ENCODE results near the gene YIPF6.
"Not testable (repeated sequence)": the region's sequence is repeated elsewhere in the genome, so short reads cannot be mapped to it uniquely, and the experiment has no call there.

The YIPF6 gene

DNA sequence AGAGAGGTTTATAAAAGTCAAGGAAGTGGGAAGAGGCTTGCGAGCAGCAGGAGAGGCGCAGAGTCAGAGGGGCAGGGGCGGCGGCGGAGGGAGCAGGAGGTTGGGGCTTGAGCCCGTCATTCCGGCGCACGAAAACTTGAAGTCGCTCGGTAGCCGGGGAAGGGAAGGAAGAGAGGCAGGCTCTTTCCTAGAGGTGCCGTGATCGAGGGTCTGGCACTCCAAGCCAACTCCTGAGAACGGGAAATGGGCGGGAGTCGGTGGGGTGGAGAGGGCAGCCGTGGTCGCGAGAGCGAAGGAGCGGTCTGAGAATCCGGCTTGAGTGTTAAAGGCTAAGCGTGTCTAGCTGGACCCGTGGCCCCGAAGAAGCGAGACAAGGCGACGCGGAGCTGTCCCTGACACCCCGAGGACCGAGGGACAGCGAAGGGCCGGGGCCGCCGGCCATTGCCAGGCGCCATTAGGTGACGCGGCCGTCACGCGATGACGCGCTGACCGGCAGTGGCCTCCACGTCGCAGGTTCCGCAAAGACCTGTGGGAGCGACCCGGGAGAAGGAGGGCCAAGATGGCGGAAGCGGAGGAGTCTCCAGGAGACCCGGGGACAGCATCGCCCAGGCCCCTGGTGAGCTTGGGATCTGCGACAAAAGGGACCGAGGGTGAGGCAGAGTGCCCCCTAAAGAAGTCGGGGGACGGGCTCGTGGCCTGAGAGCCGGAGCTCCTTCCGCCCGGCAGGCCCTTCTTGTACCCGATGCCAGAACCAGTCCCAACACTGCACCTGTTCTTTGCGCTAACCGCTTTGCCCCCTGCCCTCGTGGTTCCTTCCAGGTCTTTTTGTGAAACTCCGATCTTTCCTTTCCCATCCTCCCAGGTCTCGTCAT, at the start of gene YIPF6:
TSS of gene YIPF6 (plus strand) at position 544 of the 872 bp plus-strand sequence. CDS start at position 560, 16 bp downstream.
- DNase-seq (ENCODE audit: low spot score), result peak; percentile 86

DNA sequence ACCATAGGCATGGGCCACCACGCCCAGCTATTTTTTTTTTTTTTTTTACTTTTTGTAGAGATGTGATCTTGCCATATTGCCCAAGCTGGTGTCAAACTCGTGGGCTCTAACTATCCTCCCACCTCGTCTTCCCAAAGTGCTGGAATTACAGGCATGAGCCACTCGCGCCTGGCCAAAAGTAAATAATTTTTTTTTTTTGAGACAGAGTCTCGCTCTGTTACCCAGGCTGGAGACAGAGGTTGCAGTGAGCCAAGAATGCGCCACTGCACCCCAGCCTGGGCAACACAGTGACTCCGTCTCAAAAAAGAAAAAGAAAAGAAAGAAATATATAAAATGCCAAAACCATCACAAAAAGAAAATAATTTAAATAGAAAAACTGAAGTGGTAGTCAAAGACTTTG, 47.1 kb upstream of the YIPF6 start:
- DNase-seq (ENCODE audit: low spot score), result no peak

DNA sequence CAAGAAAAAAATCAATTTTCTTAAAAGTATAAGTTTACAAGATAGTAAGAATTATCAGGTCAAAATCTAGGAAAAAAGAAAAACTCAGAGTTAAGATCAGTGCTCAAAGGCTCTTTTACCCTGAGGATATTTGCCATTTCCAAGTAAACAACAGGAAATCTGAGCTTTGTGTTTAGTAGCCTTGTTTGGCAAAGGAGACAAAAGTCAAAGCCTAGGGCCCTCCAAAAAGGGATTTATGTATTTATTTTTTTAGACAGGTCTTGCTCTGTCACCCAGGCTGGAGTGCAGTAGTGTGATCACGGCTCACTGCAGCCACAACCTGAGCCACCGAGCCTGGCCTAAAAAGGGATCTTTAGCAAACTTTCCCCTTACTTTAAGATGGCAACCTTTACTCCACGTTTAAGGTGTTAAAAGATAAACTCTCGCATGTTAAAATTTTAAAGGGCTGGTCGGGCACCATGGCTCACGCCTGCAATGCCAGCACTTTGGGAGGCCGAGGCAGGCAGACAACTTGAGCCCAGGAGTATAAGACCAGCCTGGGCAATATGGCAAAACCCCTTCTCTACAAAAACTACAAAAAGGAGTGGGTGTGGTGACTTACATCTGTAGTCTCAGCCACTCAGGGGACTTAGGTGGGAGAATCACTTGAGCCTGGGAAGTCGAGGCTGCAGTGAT, 44.2 kb upstream of the YIPF6 start:
- no peak for DNase-seq (ENCODE audit: low spot score)

DNA sequence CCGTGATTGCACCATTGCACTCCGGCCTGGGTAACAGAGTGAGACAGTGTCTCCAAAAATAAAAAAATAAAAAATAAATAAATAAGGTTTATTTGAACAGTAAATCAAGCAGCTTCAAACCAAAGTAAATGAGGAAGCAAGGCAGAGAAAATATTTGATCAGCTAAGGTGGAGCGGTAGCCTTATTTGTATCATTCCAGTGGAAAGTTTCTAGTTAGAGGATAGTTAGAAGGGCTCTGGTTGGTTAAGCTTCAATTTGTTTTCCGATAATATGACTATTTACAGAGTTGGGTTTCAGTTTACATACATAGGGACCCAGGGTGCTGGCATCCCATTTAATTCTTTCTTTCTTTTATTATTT, 43.7 kb upstream of the YIPF6 start:
- DNase-seq (ENCODE audit: low spot score), result no peak

- DNase-seq (ENCODE audit: low spot score), result no peak
Observed at GRCh38 chrX:68461093-68461492, 37.8 kb upstream of the YIPF6 start.

DNA sequence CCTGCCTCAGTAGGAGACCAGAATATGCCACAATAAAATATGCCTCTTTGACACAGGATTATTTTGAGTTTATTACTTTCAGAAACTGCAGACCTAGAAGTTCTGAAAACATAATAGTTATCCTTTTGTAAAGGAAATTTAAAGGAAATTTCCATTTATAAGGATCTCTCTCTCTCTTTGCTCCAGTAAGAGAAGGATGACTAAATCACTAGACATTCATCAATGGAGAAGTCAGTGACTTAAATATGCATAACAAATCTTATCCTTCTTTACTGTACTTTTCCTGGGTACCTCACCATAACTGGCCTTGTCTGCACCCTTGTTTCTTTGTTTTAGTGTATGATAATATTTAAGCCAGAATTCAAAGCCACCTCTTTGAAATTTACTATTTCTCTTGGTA, 37.3 kb upstream of the YIPF6 start:
- DNase-seq (ENCODE audit: low spot score), result no peak

- no peak for DNase-seq (ENCODE audit: low spot score)
Observed at GRCh38 chrX:68462197-68462596, 36.7 kb upstream of the YIPF6 start.

- peak; percentile 51 for DNase-seq (ENCODE audit: low spot score)
Observed at GRCh38 chrX:68462653-68463052, 36.2 kb upstream of the YIPF6 start.

DNA sequence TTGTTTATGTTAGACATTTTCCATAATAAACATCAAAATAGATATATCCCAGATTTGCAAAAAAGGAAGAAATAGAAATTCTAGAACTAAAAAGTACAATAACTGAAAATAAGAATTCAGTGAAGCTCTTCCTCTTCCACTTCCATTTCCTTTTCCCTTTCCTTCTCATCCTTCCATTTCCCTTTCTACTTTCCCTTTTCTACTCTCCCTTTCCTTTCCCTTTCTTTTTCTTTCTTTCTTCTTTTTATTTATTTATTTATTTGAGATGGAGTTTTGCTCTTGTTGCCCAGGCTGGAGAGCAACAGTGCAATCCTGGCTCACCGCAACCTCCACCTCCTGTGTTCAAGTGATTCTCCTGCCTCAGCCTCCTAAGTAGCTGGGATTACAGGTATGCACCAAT, 35.0 kb upstream of the YIPF6 start:
- no peak for DNase-seq (ENCODE audit: low spot score)

DNA sequence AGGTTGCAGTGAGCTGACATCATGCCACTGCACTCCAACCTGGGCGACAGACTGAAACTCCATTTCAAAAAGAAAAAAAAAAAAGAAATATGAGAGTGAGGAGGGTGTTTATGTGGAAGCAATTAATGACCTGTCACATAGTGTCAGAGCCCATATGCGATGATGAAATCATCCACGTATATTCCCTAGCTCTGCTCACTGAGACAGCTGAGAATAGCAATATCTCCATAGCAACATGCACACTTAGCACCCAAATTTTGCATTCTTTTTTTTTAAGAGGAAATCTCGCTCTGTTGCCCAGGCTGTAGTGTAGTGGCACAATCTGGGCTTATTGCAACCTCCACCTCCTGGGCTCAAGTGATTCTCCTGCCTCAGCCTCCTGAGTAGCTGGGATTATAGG, 34.1 kb upstream of the YIPF6 start:
- DNase-seq (ENCODE audit: low spot score), result no peak

GRCh38 chrX:68480969-68481368, 17.9 kb upstream of the YIPF6 start:
- no peak for DNase-seq (ENCODE audit: low spot score)

GRCh38 chrX:68486198-68486597, 12.7 kb upstream of the YIPF6 start:
- not testable (repeated sequence) for DNase-seq (ENCODE audit: low spot score)

GRCh38 chrX:68487254-68487653, 11.6 kb upstream of the YIPF6 start:
- DNase-seq (ENCODE audit: low spot score), result no peak

- no peak for DNase-seq (ENCODE audit: low spot score)
Observed at GRCh38 chrX:68487924-68488323, 10.9 kb upstream of the YIPF6 start.

DNA sequence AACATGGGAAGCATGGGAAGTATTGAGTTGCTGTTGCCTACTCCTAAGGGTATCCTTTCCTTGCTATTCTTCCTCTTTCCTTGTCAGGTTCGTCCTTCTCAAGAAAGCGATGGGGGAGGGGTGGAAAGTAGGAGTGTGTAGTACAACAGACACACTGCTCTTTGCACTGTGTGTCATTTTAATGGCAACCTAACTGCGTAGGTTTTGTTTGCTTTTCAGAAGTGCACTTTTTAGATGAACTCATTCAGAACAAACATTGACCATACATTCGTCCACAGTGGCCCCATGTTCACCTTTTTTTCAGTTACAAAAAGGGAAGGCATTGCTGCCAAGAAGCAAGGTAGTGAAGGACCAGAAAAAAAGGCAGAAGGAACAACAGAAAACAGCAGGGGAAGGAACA, 10.2 kb upstream of the YIPF6 start:
- DNase-seq (ENCODE audit: low spot score), result no peak

- no peak for DNase-seq (ENCODE audit: low spot score)
Observed at GRCh38 chrX:68490644-68491043, 8.2 kb upstream of the YIPF6 start.

- DNase-seq (ENCODE audit: low spot score), result no peak
Observed at GRCh38 chrX:68492583-68492982, 6.3 kb upstream of the YIPF6 start.

DNA sequence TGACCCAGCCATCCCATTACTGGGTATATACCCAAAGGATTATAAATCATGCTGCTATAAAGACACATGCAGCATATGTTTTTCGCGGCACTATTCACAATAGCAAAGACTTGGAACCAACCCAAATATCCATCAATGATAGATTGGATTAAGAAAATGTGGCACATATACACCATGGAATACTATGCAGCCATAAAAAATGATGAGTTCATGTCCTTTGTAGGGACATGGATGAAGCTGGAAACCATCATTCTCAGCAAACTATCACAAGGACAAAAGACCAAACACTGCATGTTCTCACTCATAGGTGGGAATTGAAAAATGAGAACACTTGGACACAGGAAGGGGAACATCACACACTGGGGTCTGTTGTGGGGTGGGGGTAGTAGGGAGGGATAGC, 5.1 kb upstream of the YIPF6 start:
- DNase-seq (ENCODE audit: low spot score), result not testable (repeated sequence)

- DNase-seq (ENCODE audit: low spot score), result no peak
Observed at GRCh38 chrX:68498044-68498507, 775 bp upstream of the YIPF6 start.

DNA sequence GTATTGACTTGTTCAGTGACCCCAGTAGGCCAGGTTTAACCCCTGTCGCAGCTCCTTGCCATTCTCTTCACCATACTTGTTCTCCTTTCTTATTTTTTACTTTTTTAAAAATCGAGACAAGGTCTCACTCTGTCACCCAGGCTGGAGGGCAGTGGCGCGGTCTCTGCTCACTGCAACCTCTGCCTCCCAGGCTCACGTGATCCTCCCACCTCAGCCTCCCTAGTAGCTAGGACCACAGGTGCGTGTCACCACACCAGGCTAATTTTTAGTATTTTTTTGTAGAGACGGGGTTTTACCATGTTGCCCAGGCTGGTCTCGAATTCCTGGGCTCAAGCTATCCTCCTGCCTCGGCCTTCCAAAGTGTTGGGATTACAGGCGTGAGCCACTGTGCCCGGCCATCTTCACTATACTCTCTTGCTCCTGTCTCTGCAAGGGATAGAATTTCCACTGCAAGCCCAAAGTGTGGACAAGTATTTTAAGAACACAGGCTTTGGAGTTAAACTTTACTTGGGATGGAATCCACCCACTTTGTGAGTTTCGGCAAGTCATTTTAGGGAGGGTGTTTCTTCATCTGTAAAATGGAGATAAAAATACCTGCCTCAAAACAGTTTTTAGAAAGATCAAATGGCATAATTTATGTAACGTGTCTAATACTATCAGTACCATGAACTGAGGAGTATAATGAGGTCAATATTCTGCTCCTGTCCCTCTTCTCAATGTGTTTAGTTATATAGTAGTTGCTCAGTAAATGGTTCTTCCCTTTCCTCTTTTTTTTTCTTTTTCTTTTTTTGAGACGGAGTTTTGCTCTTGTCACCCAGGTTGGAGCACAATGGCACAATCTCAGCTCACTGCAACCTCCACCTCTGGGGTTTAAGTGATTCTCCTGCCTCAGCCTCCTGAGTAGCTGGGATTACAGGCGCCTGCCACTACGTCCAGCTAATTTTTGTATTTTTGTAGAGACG, 973 bp downstream of the YIPF6 start:
- DNase-seq (ENCODE audit: low spot score), result no peak

DNA sequence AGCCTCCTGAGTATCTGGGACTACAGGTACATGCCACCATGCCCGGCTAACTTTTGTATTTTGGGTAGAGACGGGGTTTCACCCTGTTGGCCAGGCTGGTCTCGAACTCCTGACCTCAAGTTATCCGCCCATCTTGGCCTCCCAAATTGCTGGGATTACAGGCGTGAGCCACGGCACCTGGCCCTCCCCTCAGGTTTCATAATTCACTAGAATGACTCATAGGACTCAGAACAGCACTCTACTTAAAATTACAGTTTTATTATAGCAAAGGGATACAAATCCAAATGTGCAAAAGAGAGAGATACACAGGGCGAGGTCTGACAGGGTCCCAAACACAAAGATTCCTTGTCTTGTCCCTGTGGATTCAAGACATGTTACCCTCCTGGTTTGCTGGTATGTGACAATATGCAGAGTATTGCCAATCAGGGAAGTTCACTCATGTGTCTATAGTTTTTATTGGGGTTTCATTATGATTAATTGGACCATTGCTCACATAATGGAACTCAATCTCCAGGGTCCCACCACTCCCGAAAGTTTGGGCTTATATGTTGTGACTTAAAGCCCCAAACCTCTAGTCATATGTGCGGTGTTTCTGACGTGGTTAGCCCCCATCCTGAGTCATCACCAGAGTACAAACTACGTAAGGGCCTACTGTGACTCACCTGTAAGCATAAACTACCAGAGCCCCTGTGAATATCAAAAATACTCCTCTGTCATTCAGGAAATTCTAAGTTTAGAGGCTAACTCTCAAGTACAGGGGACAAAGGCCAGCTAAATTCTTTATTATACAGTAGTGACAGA, 5.2 kb downstream of the YIPF6 start:
- no peak for DNase-seq (ENCODE audit: low spot score)

Measured in Ammon's horn (tissue), 1 donor.